Subcutaneous adipose tissue (tissue), 4 donors: ENCODE measurements around the gene DNAJC18. TPM values are rescaled to one million over a fixed set of nuclear protein-coding genes. Genes with fewer than 3 reads are reported as not detected.

Experiments
- CTCF ChIP-seq: fragments of 450-650 bp; IDR thresholded peaks from one replicate; pipeline ENCODE4 v1.5.1; 2016; ENCODE audit warnings: low read depth, mild to moderate bottlenecking, control low read depth, antibody characterized with exemption, moderate library complexity
- total RNA-seq, 4 donors: library from RNA; depleted of rRNA; stranded (reverse); fragments of >200 nt; gene quantifications; one replicate each; pipeline ENCODE4 v1.1.0, GENCODE V29; 2016

The DNAJC18 gene
- total RNA-seq, 4 donors from 2014 or later = 3.8 to 9.0 (median 4.4) TPM

DNA sequence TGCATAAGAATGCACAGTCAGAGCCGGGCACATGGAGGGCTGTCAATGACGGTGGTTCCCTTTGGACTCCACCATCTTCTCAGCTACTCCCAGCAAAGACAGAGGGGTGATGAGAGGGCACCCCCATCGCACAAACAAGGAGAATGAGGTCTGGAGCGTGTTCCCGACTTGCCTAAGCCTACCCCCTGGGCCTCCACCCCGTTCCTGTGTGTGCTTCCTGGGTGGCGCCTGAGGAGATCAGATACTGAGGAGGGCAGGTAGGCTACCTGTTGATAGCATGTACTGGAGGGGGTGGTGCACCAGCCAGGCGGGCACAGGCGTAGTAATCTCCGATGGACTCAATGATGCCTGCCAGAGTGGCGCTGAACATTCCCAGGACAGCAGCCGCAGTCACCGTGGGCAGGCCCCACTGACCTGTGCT, 60.4 kb downstream of the DNAJC18 start:
- TF ChIP-seq CTCF = no peak

DNA sequence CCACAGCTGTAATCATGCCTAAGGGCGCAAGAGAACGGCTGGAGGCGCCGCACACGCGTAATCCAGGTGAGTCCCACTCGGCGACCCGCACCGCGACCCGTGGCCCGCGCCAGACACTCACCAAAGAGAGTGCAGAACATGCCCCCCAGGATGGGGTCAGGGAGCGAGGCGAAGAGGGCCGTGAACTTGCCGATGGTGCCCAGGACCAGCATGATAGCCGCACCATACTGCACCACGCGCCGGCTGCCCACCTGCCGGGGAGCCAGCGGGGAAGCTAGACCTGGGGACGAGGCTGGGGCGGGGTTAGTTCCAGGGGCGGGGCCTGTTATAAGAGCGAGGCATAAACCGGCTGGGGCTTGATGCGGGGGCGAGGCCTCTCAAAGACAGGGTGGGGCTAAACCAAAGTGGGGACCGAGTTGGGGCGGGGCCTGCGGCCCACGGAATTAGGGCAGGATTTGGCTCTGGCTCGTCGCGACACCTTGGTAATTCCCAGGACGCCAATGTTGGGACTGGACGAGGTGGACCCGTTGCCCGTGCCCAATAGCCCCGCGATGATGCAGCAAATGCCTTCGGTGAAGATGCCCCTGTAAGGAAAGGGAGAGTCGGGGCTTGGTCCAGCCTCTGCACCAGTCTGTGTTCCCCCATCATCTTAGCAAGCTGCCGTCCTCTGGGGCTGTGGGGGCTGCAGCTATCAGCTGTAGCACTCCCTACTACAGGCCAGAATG, 61.1 kb downstream of the DNAJC18 start:
- no peak for TF ChIP-seq CTCF

DNA sequence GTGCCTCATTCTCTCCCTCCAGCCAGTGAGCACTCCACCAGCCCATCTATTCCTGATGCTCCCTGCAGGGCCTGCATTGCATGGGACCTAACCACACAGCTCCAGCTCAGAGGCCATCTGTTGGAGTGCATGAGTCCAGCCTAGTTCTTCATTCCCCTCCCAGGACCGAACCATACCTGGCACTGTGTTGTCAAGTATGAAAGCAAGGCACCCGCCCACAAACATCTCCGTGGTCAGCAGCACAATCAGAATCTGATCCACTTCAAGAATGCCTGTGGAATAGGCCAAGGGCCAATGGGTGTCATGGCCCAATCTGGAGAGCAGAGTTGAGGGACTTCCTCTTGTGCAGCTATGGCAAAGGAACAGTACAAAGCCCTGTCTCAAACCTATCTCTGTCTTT, 62.1 kb downstream of the DNAJC18 start:
- TF ChIP-seq CTCF = no peak

DNA sequence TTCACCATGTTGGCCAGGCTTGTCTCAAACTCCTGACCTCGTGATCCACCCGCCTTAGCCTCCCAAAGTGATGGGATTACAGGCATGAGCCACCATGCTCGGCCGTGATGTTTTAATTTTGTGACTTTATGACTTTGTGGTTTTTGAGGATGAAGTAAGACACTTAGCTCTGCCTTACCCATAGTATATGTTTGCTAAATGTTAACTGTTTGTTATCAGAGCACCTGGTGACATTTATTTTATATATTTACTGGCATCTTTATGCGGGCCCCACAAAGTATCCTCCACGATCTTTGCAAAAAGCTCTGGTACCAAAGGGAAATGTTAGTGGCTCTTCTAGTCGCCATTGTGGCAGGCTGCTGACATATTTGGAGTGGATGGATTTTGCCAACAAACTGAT, 63.0 kb downstream of the DNAJC18 start:
- TF ChIP-seq CTCF = no peak

DNA sequence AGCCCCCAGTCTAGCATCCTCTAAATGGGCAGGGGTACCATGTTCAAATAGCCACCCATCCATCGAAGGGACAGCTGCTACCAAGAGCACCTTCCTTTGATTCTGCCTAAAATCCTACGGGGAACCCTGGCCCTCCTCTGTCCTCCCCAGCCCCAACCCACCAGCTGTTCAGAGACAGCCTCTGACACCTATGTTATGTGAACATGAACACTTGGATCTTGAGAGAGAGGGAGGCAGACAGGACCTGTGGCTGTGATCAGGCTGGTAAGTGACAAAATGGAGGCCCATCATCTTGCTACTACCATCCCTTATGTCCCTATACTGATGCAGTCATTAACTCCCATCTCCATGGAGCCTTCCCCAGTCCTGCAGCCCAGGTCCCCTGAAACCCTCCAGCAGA, 64.4 kb downstream of the DNAJC18 start:
- no peak for TF ChIP-seq CTCF

GRCh38 chr5:139371482-139372435, 67.6 kb downstream of the DNAJC18 start:
- TF ChIP-seq CTCF = no peak

DNA sequence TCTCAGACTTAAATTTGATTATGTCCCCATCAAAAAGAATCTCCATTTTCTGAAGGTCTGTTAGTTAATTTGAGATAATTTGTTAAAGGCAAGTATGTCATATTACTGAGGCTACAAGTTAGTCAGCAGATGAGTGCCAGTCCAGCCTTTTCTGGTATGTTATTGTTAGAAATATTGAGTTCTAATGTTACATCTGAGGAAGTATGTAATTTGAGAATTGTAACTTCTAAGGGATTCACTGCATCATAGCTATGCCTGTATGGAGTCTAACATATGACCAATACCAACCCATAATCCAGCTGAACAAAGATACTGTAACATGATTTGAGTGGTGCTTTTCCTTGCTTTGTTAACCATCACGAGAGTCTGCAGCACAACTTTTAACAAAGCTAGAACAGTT, 70.1 kb downstream of the DNAJC18 start:
- no peak for TF ChIP-seq CTCF
